GM10847 (cell line): Measurements from ENCODE around the gene ATP1A4.

Source experiments
- POLR2A ChIP-seq: IDR thresholded peaks from 2 replicates; pipeline ENCODE4 v1.6.1; 2011; ENCODE audit not compliant: insufficient read length; ENCODE audit errors: extremely low read depth

ATP1A4 gene

DNA sequence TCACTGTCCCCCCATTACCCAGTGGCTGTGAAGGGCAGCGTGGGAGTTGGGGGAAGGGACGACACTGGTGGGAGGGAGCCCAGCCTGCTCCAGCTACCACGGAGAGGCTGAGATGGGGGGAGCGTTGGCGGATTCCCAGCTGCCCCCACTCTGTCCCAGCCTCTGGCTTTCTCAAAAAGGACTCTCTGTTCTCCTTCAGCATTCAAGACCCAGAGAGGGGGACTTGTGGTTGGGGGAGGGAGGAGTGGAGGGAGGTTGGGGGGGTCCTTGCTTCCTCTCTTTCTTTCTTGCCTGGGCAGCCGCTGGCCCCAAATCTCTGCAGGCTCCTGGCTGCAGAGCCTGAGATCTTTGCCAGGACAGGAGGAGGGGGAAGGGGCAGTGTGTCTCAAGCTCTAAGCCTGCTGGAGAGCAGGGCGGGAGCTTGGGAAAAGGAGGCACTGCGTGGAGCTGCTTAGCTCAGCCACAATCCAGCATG, 33.7 kb upstream of the ATP1A4 start:
- TF ChIP-seq POLR2A = no peak

DNA sequence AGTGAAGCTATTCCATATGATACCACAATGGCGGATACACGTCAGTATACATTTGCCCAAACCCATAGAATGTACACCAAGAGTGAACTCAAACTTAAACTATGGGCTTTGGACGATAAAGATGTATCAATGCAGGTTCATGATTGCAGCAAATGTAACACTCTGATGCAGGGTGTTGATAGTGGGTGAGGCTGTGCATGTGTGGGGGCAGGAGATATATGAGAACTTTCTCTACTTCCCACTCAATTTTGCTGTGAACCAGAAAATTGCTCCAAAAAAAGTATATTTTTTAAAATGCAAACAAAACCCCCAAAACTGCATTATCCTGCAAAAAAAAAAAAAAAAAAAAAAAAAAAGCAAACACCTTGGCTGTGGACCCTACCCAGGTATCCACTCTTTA, 32.5 kb upstream of the ATP1A4 start:
- TF ChIP-seq POLR2A = no peak

DNA sequence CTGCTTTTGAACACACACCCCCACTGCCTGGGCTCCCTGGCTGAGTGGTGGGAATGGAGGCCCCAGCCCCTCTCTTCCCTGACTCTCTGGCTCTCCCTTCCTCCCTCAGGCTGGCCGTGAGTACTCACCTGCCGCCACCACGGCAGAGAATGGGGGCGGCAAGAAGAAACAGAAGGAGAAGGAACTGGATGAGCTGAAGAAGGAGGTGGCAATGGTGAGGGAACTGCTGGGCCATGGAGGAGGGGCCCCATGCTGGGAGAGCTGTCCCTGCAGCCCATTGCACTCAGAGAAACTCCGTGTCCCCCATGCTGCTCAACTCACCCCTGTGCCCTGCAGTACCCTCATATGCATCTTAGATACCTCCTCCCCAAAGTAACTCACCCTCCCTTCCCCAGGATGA, 30.6 kb upstream of the ATP1A4 start:
- no peak for TF ChIP-seq POLR2A

DNA sequence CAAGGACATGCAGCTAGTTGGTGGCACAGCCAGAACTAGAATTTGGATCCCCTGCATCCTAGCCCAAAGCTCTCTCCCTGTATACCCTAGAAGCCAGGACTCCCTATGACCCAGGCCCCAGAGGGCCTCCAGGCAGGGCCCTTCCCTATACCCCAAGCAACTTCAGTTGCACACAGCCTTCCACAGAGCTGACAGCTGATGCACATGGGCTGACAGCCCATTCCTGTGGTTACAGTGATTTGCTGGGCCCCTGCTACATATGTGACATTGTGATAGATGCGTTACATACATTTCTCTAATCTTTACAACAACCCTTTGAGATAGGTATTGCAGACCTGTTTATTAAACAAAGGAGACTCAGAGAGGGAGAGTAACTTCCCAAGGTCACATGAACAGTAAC, 30.0 kb upstream of the ATP1A4 start:
- no peak for TF ChIP-seq POLR2A

DNA sequence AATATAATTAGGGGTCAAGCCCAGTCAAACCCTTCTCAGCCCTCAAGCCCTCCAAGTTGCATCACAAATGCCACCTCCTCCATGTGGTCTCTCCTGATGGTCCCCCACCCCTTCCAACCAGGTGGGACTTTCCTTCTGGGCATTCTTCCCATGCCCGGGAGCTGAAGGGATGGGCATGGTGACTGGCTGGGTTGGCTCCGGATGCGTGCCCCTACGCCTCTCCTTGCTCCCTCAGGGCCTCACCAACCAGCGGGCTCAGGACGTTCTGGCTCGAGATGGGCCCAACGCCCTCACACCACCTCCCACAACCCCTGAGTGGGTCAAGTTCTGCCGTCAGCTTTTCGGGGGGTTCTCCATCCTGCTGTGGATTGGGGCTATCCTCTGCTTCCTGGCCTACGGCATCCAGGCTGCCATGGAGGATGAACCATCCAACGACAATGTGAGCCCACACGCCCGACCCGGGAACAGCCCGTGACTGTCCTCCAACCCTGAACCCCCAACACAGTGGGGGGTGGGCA, 28.4 kb upstream of the ATP1A4 start:
- no peak for TF ChIP-seq POLR2A

DNA sequence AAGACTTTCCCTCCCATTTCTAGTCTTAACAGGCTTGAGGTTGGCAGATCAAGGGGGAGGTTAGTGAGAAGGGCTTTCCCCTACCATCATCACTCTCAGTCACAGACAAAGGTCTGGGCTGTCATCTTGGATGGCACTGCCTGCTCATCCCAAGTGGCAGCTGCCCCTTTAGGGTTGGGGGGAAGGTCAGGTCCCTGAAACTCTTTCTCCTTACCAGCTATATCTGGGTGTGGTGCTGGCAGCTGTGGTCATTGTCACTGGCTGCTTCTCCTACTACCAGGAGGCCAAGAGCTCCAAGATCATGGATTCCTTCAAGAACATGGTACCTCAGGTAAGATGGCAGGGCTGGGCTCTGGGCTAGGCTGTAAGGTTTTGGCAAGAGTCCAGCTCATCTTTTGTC, 27.7 kb upstream of the ATP1A4 start:
- TF ChIP-seq POLR2A = no peak

DNA sequence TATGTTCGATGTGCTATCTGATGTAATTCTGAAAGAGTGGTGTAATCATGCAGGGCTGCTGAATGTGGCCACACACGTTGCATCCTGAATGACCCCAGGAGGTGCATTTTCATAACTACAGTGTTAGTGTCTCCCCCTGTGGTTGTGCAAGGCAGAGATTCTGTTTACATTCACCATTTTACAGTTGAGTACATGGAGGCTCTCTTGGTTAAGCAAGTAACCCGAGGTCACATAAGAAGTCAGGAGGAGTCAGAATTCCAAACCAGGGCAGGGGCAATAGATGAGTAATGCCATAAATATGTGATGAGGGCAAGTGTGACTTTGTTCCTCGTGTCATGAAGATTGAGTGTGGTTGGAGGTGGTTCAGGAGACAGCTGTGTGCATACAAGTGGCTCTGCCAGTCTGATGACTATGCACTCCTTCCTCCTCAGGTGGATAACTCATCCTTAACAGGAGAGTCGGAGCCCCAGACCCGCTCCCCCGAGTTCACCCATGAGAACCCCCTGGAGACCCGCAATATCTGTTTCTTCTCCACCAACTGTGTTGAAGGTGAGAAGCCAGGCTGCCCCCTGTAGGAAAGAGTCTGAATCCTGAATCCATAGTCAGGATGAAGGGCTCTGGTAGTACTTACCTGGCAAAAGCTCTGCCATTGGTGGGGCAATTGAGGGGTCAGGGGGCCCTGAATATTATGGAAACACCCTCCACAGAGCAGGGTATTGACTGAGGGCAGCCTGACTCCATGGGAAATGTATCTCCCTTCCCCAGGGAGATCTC, 26.5 kb upstream of the ATP1A4 start:
- TF ChIP-seq POLR2A = no peak

DNA sequence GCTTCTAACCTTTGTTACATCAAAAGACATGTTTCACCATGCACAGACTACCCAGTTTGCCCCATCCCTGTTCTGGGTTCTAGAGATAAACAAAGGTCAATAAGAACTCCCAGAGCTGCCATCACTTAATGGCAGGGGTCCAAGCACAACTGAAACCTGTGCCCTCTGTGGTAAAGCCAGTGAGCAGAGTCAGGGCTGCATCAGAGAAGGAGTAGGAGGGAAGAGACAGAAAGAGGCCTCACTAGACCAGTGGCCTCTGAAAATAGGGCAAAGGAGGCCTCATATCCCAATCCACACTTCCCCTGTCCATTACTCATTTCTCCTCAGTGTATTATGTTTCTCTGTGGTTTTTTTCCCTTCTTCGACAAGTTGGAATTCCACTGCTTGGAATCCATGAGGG, 25.7 kb upstream of the ATP1A4 start:
- no peak for TF ChIP-seq POLR2A

DNA sequence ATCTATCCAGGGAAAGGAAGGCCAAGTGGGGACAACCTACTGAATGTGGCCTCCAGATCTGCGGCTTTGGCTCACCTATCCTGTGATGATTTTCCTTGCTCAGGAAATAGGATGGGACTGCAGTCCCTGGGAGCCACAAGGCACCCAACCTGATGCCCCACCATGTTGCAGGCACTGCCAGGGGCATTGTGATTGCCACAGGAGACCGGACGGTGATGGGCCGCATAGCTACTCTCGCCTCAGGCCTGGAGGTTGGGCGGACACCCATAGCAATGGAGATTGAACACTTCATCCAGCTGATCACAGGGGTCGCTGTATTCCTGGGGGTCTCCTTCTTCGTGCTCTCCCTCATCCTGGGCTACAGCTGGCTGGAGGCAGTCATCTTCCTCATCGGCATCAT, 24.0 kb upstream of the ATP1A4 start:
- TF ChIP-seq POLR2A = no peak

DNA sequence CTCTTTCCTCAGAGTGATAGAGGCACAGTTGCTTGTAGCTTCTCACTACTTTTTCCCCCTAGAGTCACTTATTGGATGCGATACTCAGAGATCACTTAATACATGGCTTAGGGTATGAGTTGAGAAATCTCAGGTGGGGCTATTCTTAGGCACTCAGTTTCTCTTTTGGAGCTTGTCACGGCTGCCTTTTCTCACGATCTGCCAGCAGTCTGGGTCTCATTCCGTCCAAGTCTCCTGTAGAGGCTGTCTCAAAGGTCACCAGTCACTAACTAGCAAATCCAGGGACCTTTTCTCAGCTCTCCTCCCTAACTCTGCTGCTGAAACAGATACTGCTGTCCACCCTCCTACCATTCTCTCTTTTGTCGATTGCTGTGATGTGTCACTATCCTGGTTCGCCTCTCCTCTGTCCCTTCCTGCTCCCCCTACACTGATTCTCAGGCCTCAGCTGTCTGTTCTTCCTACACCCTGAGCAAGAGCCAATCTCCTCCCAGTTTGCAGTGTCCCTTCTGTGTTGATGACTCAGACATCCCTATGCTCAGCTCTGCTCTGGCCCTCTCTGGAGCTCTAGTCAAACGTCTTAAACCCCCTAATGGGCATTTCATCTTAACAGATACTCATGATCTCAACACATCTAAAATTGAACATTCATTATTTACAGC, 23.4 kb upstream of the ATP1A4 start:
- TF ChIP-seq POLR2A = no peak

DNA sequence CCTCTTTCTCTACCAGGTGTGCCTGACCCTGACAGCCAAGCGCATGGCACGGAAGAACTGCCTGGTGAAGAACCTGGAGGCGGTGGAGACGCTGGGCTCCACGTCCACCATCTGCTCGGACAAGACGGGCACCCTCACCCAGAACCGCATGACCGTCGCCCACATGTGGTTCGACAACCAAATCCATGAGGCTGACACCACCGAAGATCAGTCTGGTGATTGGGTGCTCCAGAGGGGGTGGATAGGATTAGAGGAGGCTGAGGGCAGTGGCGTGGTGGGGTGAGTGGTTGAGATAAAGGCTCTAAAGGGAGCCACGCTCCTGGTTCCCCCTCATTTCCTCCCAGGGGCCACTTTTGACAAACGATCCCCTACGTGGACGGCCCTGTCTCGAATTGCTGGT, 22.8 kb upstream of the ATP1A4 start:
- TF ChIP-seq POLR2A = no peak

DNA sequence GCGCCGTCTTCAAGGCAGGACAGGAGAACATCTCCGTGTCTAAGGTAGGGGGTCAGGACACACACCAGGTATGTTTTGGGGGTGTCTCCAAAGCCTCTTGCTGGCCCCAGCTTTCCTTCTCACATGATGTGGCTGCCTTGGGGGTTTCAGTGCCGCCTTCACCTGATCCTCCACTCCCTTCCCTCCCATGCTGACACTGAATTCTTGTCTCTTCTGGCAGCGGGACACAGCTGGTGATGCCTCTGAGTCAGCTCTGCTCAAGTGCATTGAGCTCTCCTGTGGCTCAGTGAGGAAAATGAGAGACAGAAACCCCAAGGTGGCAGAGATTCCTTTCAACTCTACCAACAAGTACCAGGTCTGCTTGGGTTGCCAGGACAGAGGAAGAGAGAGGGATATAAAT, 22.4 kb upstream of the ATP1A4 start:
- no peak for TF ChIP-seq POLR2A

DNA sequence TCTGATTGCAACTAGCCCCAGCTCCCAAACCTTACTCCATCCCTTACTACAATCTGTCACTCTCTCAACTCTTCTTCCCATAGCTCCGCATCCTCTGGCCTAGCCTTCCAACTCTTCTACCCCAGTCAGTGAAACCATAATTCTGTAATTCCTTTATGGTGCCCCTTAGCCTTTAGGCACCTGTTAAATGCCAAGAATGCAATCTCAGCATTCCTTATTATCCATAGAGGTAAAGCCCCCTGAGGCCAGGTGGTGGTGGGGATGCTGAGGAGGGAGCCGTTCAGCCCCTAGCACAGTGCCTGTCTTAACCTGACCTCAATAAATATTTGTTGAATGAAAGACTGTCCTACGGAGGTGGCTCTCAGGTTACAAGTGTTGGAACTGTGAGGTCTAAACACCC, 21.8 kb upstream of the ATP1A4 start:
- TF ChIP-seq POLR2A = no peak

DNA sequence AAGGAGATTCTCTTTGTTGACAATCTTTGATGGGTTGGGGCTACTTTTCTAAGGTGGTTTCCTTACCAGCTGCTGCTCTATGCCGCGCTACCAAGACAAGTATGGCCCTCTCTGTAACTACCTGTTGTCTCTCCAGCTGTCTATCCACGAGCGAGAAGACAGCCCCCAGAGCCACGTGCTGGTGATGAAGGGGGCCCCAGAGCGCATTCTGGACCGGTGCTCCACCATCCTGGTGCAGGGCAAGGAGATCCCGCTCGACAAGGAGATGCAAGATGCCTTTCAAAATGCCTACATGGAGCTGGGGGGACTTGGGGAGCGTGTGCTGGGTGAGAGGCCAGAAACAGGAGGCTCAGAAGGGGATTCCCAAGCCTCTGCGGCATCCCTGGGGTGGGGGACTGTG, 21.4 kb upstream of the ATP1A4 start:
- no peak for TF ChIP-seq POLR2A

DNA sequence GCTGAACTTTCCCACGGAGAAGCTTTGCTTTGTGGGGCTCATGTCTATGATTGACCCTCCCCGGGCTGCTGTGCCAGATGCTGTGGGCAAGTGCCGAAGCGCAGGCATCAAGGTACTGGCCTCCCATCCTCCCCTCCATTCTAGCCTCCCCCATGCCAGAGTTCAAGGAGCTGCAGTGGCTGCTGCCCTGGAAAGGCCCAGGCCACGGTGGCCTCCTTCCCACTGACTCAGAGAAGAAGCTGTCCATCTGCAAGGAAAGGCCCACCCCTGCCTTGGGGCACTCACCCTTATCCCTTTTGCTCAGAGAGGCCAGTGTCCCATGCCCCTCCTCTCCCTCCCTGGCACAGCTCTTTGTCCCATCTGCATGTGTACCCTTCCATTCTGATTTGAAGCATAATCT, 20.9 kb upstream of the ATP1A4 start:
- no peak for TF ChIP-seq POLR2A

DNA sequence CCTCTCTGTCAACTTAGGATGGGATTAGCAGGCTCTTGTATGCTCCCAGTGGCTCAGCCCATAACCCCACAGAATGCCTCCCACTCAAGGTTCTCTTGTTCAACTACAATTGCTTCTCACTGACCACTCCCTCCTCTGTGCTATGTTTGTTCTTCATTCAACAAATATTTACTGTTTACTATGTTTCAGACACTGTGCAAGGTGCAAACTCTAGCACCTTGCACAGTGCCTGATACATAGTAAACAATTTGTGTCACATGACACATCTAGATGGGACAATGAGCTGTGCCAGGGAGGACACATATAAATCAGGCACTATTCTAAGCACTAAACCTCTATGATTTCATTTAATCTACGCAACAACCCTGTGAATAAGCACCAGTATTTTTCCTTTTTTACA, 20.5 kb upstream of the ATP1A4 start:
- no peak for TF ChIP-seq POLR2A
